Hematopoietic multipotent progenitor cell treated with erythropoietin and hydrocortisone succinate and interleukin-3 and kit ligand, for 4 days (in vitro differentiated cells): ENCODE results near the gene DDX60.
"Not testable (repeated sequence)": the region's sequence is repeated elsewhere in the genome, so short reads cannot be mapped to it uniquely, and the experiment has no call there.

Experiments
- DNase-seq: peaks from one replicate; pipeline ENCODE4 v3.0.0-alpha.2; 2015

Gene DDX60

GRCh38 chr4:168293386-168293975 is 25.1 kb downstream of the DDX60 start:
- DNase-seq, result no peak

- DNase-seq, result no peak
These were observed 27.3 kb downstream of the DDX60 start for GRCh38 chr4:168291242-168291641.

- not testable (repeated sequence) for DNase-seq
These were observed 32.7 kb downstream of the DDX60 start for GRCh38 chr4:168285850-168286249.

- no peak for DNase-seq
These were observed 39.0 kb downstream of the DDX60 start for GRCh38 chr4:168279556-168279955.

GRCh38 chr4:168275836-168276235 is 42.7 kb downstream of the DDX60 start:
- DNase-seq, result no peak

- DNase-seq, result no peak
These were observed 43.7 kb downstream of the DDX60 start for GRCh38 chr4:168274871-168275270.

- no peak for DNase-seq
These were observed 44.7 kb downstream of the DDX60 start for GRCh38 chr4:168273838-168274237.

GRCh38 chr4:168272488-168272887 is 46.1 kb downstream of the DDX60 start:
- DNase-seq, result no peak

GRCh38 chr4:168269896-168270295 is 48.7 kb downstream of the DDX60 start:
- peak; percentile 50 for DNase-seq

- no peak for DNase-seq
These were observed 53.2 kb downstream of the DDX60 start for GRCh38 chr4:168265327-168265726.

- DNase-seq, result peak; percentile 11
These were observed 53.6 kb downstream of the DDX60 start for GRCh38 chr4:168264903-168265302.

GRCh38 chr4:168263039-168263438 is 55.5 kb downstream of the DDX60 start:
- DNase-seq, result no peak

- no peak for DNase-seq
These were observed 59.5 kb downstream of the DDX60 start for GRCh38 chr4:168259096-168259495.

- DNase-seq, result peak; percentile 97
These were observed 60.8 kb downstream of the DDX60 start for GRCh38 chr4:168257768-168258167.

GRCh38 chr4:168248176-168248710 is 70.3 kb downstream of the DDX60 start:
- no peak for DNase-seq

GRCh38 chr4:168247603-168248002 is 70.9 kb downstream of the DDX60 start:
- no peak for DNase-seq

- DNase-seq, result no peak
These were observed 76.6 kb downstream of the DDX60 start for GRCh38 chr4:168241953-168242352.

GRCh38 chr4:168240821-168241220 is 77.7 kb downstream of the DDX60 start:
- no peak for DNase-seq

- DNase-seq, result peak; percentile 55
These were observed 97.3 kb downstream of the DDX60 start for GRCh38 chr4:168221301-168221700.

GRCh38 chr4:168220893-168221292 is 97.7 kb downstream of the DDX60 start:
- DNase-seq, result no peak

GRCh38 chr4:168218645-168219044 is 99.9 kb downstream of the DDX60 start:
- DNase-seq, result peak; percentile 13

- DNase-seq, result not testable (repeated sequence)
These were observed 105.0 kb downstream of the DDX60 start for GRCh38 chr4:168213511-168213910.

- peak; percentile 32 for DNase-seq
These were observed 105.9 kb downstream of the DDX60 start for GRCh38 chr4:168212656-168213055.

- DNase-seq, result no peak
These were observed 109.5 kb downstream of the DDX60 start for GRCh38 chr4:168208957-168209614.
